Keratinocyte (primary cell): ENCODE results near the gene RANBP17. TPM values are rescaled to one million over a fixed set of nuclear protein-coding genes. Genes with fewer than 3 reads are reported as not detected.

ENCODE experiments used
- DNase-seq: peaks from one replicate; pipeline ENCODE4 v3.0.0-alpha.2; 2011; ENCODE audit warnings: low read depth, missing footprints, low spot score
- FAIRE-seq: peaks from 2 replicates; lab custom pipeline; 2011; peaks lifted over from hg19 to GRCh38; lab: Jason Lieb, UNC
- H2AFZ ChIP-seq: 2 replicates; pipeline ENCODE4 v1.6.0; 2012; ENCODE audit warnings: low read length, control low read depth, inconsistent platforms; ENCODE audit not compliant: control insufficient read depth
- H3K27ac ChIP-seq: 2 replicates; pipeline ENCODE4 v1.5.1; 2011; ENCODE audit warnings: low read length; ENCODE audit not compliant: control insufficient read depth, insufficient read depth
- H3K27me3 ChIP-seq: 3 replicates; pipeline ENCODE4 v1.6.0; 2011; ENCODE audit warnings: low read length; ENCODE audit not compliant: control insufficient read depth, insufficient read depth; ENCODE audit errors: extremely low read depth
- H3K36me3 ChIP-seq, 2 experiments: 2 replicates in 1 of 2; 3 replicates in 1 of 2; pipeline ENCODE4 v1.5.1; 2011; ENCODE audit warnings: low read length in 2 of 2, mild to moderate bottlenecking in 1 of 2; ENCODE audit not compliant: control insufficient read depth in 2 of 2, insufficient read depth in 2 of 2; ENCODE audit errors: extremely low read depth in 1 of 2
- H3K4me1 ChIP-seq: 3 replicates; pipeline ENCODE4 v1.5.1; 2011; ENCODE audit warnings: low read length; ENCODE audit not compliant: control insufficient read depth, insufficient read depth; ENCODE audit errors: extremely low read depth
- H3K4me2 ChIP-seq: 3 replicates; pipeline ENCODE4 v1.6.0; 2011; ENCODE audit warnings: low read depth, low read length; ENCODE audit not compliant: control insufficient read depth, insufficient read depth; ENCODE audit errors: extremely low read depth
- H3K4me3 ChIP-seq, 3 experiments: fragments of 200-600 bp in 1 of 3; sonication (generic) in 1 of 3; 2 replicates in 2 of 3; 3 replicates in 1 of 3; pipeline ENCODE4 v1.5.1; 2011 to 2016; ENCODE audit warnings: low read length in 3 of 3, mild to moderate bottlenecking in 3 of 3, control low read depth in 2 of 3, inconsistent platforms in 1 of 3, low read depth in 1 of 3, mixed read lengths in 1 of 3, mixed run types in 1 of 3, moderate library complexity in 1 of 3; ENCODE audit not compliant: control insufficient read depth in 2 of 3, insufficient read depth in 2 of 3; ENCODE audit errors: extremely low read depth in 1 of 3
- H3K79me2 ChIP-seq: 2 replicates; pipeline ENCODE4 v1.6.0; 2012; ENCODE audit warnings: low read length; ENCODE audit not compliant: control insufficient read depth, insufficient read depth
- H3K9ac ChIP-seq: 3 replicates; pipeline ENCODE4 v1.6.0; 2011; ENCODE audit warnings: low read length; ENCODE audit not compliant: control insufficient read depth, insufficient read depth; ENCODE audit errors: extremely low read depth
- H3K9me1 ChIP-seq: 3 replicates; pipeline ENCODE4 v1.6.0; 2011; ENCODE audit warnings: low read length; ENCODE audit not compliant: control insufficient read depth, insufficient read depth; ENCODE audit errors: extremely low read depth
- H3K9me3 ChIP-seq: 2 replicates; pipeline ENCODE4 v1.5.1; 2012; ENCODE audit warnings: low read depth, low read length; ENCODE audit not compliant: control insufficient read depth
- H4K20me1 ChIP-seq: 3 replicates; pipeline ENCODE4 v1.6.0; 2011; ENCODE audit warnings: low read length; ENCODE audit not compliant: control insufficient read depth, insufficient read depth; ENCODE audit errors: extremely low read depth
- CTCF ChIP-seq, 3 experiments: IDR thresholded peaks in 1 of 3; conservative IDR thresholded peaks in 1 of 3; optimal IDR thresholded peaks in 1 of 3; 2 replicates in 2 of 3; 3 replicates in 1 of 3; pipeline versions ENCODE3 to v1.5.1; 2011; ENCODE audit warnings: low read length in 3 of 3, mild to moderate bottlenecking in 3 of 3, moderate library complexity in 2 of 3, control low read depth in 1 of 3, inconsistent platforms in 1 of 3; ENCODE audit not compliant: insufficient read depth in 2 of 3; ENCODE audit errors: extremely low read depth in 1 of 3
- EZH2 ChIP-seq: IDR thresholded peaks from one replicate; pipeline ENCODE4 v1.6.1; 2012; ENCODE audit warnings: inconsistent platforms, mild to moderate bottlenecking, low read length, moderate library complexity
- dilution Hi-C: fragments of 300-500 bp; cut with MboI; formaldehyde crosslinking; loops from one replicate; pipeline ENCODE4 v1.7.0; 2020; ENCODE audit warnings: low sequenced_read_pairs; ENCODE audit not compliant: extremely low pct_ligation_motif_present
- polyA plus RNA-seq, 5 experiments: library from polyadenylated mRNA; depleted of rRNA in 3 of 5; stranded (reverse) in 3 of 5; stranded (forward) in 1 of 5; unstranded in 1 of 5; fragments of >200 nt; gene quantifications; 1 replicate in 1 of 5; 2 replicates in 3 of 5; 3 replicates in 1 of 5; pipeline versions ENCODE4 v1.2.1 to v1.2.3, GENCODE V29; 2011 to 2012; ENCODE audit warnings: missing spikeins in 2 of 5, low read depth in 1 of 5, low replicate concordance in 1 of 5

Gene RANBP17
- polyA plus RNA-seq, 1 donor (not counting 4 experiments of a cell fraction or from before 2014, with no cell fraction given): 0.97 TPM

- Histone ChIP-seq H3K9me3 (no peaks in the 10 kb centered on the region), H3K9ac (no peak overlapping the region), H3K27ac (no peak overlapping the region), H3K27me3 (no peaks in the 10 kb centered on the region), H3K4me3 (no peak overlapping the region), H3K36me3 (no peaks in the 10 kb centered on the region), H3K9me1 (no peaks in the 10 kb centered on the region), H3K79me2 (no peaks in the 10 kb centered on the region), H2AFZ (no peak overlapping the region), H3K4me2 (no peak overlapping the region), H4K20me1 (no peaks in the 10 kb centered on the region), H3K4me1 (no peaks in the 10 kb centered on the region)
- DNase-seq: no peak
- TF ChIP-seq EZH2 (no peak), CTCF (optimal IDR thresholded peaks at IDR 0.05 in 1 of 3, IDR thresholded peaks at IDR 0.05 in 1 of 3, conservative IDR thresholded peaks at IDR 0.05 in 1 of 3; ENCODE audit: extremely low read depth in 1 of 3, insufficient read depth in 2 of 3, low read length in 3 of 3) (no peak)
- no peak for FAIRE-seq
- dilution Hi-C loops: no loop called here
These were observed 259.3 kb downstream of the RANBP17 start for GRCh38 chr5:171120986-171121622.

- Histone ChIP-seq H3K9ac (no peak overlapping the region), H3K27me3 (no peaks in the 10 kb centered on the region), H3K36me3 (no peaks in the 10 kb centered on the region), H3K79me2 (no peaks in the 10 kb centered on the region), H3K4me2 (no peak overlapping the region), H2AFZ (no peak overlapping the region), H3K27ac (no peak overlapping the region), H3K4me3 (no peak overlapping the region), H4K20me1 (no peaks in the 10 kb centered on the region), H3K9me1 (no peaks in the 10 kb centered on the region), H3K4me1 (no peaks in the 10 kb centered on the region), H3K9me3 (no peaks in the 10 kb centered on the region)
- TF ChIP-seq EZH2: no peak
- no peak for TF ChIP-seq CTCF (optimal IDR thresholded peaks at IDR 0.05 in 1 of 3, IDR thresholded peaks at IDR 0.05 in 1 of 3, conservative IDR thresholded peaks at IDR 0.05 in 1 of 3; ENCODE audit: extremely low read depth in 1 of 3, insufficient read depth in 2 of 3, low read length in 3 of 3)
- no peak for DNase-seq
- FAIRE-seq: no peak
- dilution Hi-C loops: no loop called here
These were observed 259.8 kb downstream of the RANBP17 start for GRCh38 chr5:171121638-171122037.
